Measurements from ENCODE around the gene NPIPA5.
"Not testable (repeated sequence)": the region's sequence is repeated elsewhere in the genome, so short reads cannot be mapped to it uniquely, and the experiment has no call there.

DNA sequence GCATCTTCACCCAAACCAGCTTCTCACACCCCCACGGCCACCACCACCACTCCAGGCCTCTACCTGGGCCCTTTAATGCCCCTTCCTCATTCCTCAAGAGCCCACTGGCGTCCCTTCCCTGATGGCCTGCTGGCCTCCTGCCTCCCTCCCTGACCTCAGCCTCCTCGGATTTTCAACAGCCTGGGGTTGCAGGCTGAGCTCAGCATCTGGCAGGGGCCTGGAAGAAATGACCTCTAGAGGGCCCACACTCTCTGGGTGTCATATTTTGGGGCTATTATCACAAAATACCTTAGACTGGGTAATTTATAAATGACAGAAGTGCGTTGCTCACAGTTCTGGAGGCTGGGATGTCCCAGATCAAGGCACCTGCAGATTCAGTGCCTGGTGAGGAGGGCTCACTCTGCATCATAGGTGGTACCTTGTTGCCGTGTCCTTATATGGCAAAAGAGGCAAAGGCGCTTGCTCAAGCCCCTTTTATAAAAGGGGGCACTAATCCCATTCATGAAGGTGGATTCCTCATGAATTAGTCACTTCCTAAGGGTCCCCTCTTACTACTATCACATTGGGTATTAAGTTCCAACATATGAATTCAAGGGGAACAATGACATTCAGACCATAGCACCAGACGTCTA lies 40.0 kb downstream of the NPIPA5 start:
- TF ChIP-seq CTCF (IDR thresholded peaks at IDR 0.05 in 8 of 11, conservative IDR thresholded peaks at IDR 0.05 in 3 of 11); POLR2A (IDR thresholded peaks at IDR 0.05); POLR2AphosphoS5 (IDR thresholded peaks at IDR 0.05): not testable (repeated sequence)
